Testis (tissue), 3 donors: ENCODE data around the gene COL12A1. TPM values are rescaled to one million over a fixed set of nuclear protein-coding genes. Genes with fewer than 3 reads are reported as not detected.

Source experiments
- DNase-seq: peaks from one replicate; pipeline ENCODE4 v3.0.0-alpha.2; 2019
- H3K27ac ChIP-seq, 2 donors: fragments of 200-600 bp; sonication (generic); one replicate each; pipeline ENCODE4 v1.5.1; 2019
- H3K27me3 ChIP-seq: fragments of 200-600 bp; sonication (generic); one replicate; pipeline ENCODE4 v1.5.1; 2019
- H3K36me3 ChIP-seq: fragments of 200-600 bp; sonication (generic); one replicate; pipeline ENCODE4 v1.5.1; 2017; ENCODE audit warnings: low read depth; ENCODE audit errors: missing control alignments
- H3K4me1 ChIP-seq: fragments of 200-600 bp; sonication (generic); one replicate; pipeline ENCODE4 v1.5.1; 2019
- H3K4me3 ChIP-seq, 2 donors: fragments of 200-600 bp; sonication (generic); one replicate each; pipeline ENCODE4 v1.5.1; 2017 to 2019
- H3K9me3 ChIP-seq: fragments of 200-600 bp; sonication (generic); one replicate; pipeline ENCODE4 v1.5.1; 2017
- CTCF ChIP-seq, 3 experiments: fragments of 450-650 bp in 2 of 3; fragments of 200-600 bp in 1 of 3; sonication (generic) in 1 of 3; IDR thresholded peaks; one replicate each; pipeline ENCODE4 v1.5.1; 2016 to 2019; ENCODE audit warnings: antibody characterized with exemption in 3 of 3, mild to moderate bottlenecking in 2 of 3, moderate library complexity in 1 of 3
- POLR2A ChIP-seq: fragments of 450-650 bp; IDR thresholded peaks from one replicate; pipeline ENCODE4 v1.6.1; 2017; ENCODE audit warnings: antibody characterized with exemption, mild to moderate bottlenecking, moderate library complexity
- WGBS, 2 donors: methylation state at CpG; one replicate each; pipeline ENCODE4 v1.1.5; 2018; 5-methylcytosine and 5-hydroxymethylcytosine counted together
- intact Hi-C: fragments of 100-400 bp; cut with DNase I; formaldehyde crosslinking; loops from one replicate; pipeline ENCODE4 v1.15.1; 2023; ENCODE audit warnings: low total_unique reads
- polyA plus RNA-seq: library from polyadenylated mRNA; stranded (reverse); fragments of 350-450 nt; fragmentation: Illumina TruSeq; extraction: RNeasy Lipid Tissue Mini Kit (QIAGEN cat#74804); gene quantifications from one replicate; pipeline ENCODE4 v1.2.3, GENCODE V29; 2014; ENCODE audit warnings: low read depth, low replicate concordance; ENCODE audit not compliant: insufficient read depth
- total RNA-seq, 2 donors: library from RNA; depleted of rRNA; stranded (reverse); fragments of >200 nt; gene quantifications; one replicate each; pipeline ENCODE4 v1.2.3, GENCODE V29; 2016

Gene COL12A1
- total and polyA plus RNA-seq, 3 donors from 2014 or later, result 11.4 to 27.3 (median 13.6) TPM

DNA sequence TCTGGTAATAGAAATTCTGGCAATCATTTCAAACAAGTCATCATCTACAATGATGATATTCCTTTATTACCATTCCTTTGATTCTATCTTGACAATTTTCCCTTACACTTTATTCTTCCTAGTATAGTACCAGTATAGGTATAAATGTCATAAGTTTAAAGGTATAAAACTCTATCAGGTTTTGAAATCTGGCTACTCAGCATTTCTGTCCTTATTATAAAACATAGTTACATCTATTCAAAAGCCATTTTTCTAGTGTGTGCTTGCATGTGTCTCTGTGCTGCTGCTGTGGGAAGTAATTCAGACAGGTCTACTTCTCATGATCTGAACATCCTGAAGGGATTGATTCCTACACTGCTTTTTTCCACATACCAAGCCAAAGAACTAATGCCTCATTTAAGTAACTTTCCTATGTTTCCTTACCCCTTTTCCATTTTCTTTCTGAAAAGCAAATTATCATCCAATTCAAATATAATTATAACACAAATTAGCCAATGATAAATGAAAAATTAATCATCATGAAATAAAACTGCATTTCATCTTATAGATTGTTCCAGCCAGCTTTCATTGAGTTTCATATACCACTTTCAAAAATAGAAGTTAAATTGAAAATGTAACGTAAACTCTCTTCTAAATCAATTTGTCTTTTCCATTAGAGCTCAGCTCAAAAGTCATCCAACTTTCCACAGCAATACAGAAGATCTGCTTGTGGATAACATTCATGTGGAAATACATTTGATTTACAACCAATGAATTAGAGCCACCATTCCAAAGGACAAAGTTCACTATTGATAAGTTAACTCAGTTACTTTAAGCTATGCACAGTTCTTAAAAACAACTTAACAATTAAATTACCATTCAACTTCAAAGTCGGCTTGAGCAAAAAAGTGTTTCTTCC is 35.9 kb downstream of the COL12A1 start:
- H3K4me1 ChIP-seq, result no peaks in the 10 kb centered on the region
- DNase-seq, result no peak
- H3K27ac ChIP-seq, result no peak overlapping the region
- no peak overlapping the region for H3K4me3 ChIP-seq
- WGBS, 2 donors, result 76 to 89% methylated on average over 2 of the region's 2 CpGs
- TF ChIP-seq POLR2A (no peak), CTCF (IDR thresholded peaks at IDR 0.05) (no peak)
- no peaks in the 10 kb centered on the region for H3K9me3 ChIP-seq
- H3K27me3 ChIP-seq, result no peaks in the 10 kb centered on the region
- H3K36me3 ChIP-seq, result no peaks in the 10 kb centered on the region
- intact Hi-C loops, result no loop called here

DNA sequence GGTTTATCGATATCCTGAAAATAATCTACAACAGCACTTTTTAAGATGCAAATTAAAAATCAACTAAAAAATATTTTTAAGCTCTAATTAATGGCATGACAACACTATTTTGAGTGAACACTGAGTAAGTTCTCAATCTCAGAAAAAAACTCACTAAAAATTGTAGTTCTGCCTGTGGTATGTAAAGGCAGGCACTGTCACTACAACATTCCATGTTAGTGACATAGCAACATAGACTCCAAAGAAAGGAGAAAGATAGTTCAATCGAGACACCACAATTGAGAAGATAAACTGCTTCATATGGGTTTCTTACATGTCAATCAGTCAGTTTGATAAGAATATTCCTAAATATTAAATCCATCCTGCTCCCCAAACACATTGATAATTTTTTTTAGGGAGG is 38.0 kb downstream of the COL12A1 start:
- no peaks in the 10 kb centered on the region for H3K36me3 ChIP-seq
- no peaks in the 10 kb centered on the region for H3K9me3 ChIP-seq
- H3K27me3 ChIP-seq, result no peaks in the 10 kb centered on the region
- no peak overlapping the region for H3K4me3 ChIP-seq
- H3K27ac ChIP-seq, result no peak overlapping the region
- intact Hi-C loops, result no loop called here
- no peaks in the 10 kb centered on the region for H3K4me1 ChIP-seq
- TF ChIP-seq CTCF (IDR thresholded peaks at IDR 0.05), result no peak
- no peak for TF ChIP-seq POLR2A
- no peak for DNase-seq
- WGBS, 2 donors, result 85 to 89% methylated on average over 2 of the region's 2 CpGs

- Histone ChIP-seq H3K27me3 (no peaks in the 10 kb centered on the region), H3K27ac (no peak overlapping the region), H3K4me3 (no peak overlapping the region), H3K4me1 (no peaks in the 10 kb centered on the region), H3K9me3 (no peaks in the 10 kb centered on the region), H3K36me3 (no peaks in the 10 kb centered on the region)
- WGBS, 2 donors, result 39 to 40% methylated on average over 3 of the region's 3 CpGs
- intact Hi-C loops, result no loop called here
- no peak for DNase-seq
- TF ChIP-seq CTCF (IDR thresholded peaks at IDR 0.05), result no peak
- no peak for TF ChIP-seq POLR2A
These were observed 38.5 kb downstream of the COL12A1 start for GRCh38 chr6:75167325-75167724.

- no peaks in the 10 kb centered on the region for H3K27me3 ChIP-seq
- TF ChIP-seq POLR2A (no peak), CTCF (IDR thresholded peaks at IDR 0.05) (no peak)
- no peak for DNase-seq
- H3K4me1 ChIP-seq, result no peaks in the 10 kb centered on the region
- intact Hi-C loops, result no loop called here
- H3K36me3 ChIP-seq, result no peaks in the 10 kb centered on the region
- 67 to 71% methylated on average over 2 of the region's 2 CpGs for WGBS, 2 donors
- H3K27ac ChIP-seq, result no peak overlapping the region
- H3K9me3 ChIP-seq, result no peaks in the 10 kb centered on the region
- H3K4me3 ChIP-seq, result no peak overlapping the region
These were observed 39.1 kb downstream of the COL12A1 start for GRCh38 chr6:75166773-75167172.

- H3K27ac ChIP-seq, result no peak overlapping the region
- intact Hi-C loops, result no loop called here
These were observed 39.6 kb downstream of the COL12A1 start for GRCh38 chr6:75166236-75166635.

More at GRCh38 chr6:75166236-75166635, 39.6 kb downstream of the COL12A1 start:
- no peak for DNase-seq
- Histone ChIP-seq H3K9me3 (no peaks in the 10 kb centered on the region), H3K4me1 (no peaks in the 10 kb centered on the region), H3K36me3 (no peaks in the 10 kb centered on the region), H3K4me3 (no peak overlapping the region), H3K27me3 (no peaks in the 10 kb centered on the region)
- 62 to 71% methylated on average over 2 of the region's 2 CpGs for WGBS, 2 donors
- TF ChIP-seq POLR2A, result no peak
- no peak for TF ChIP-seq CTCF (IDR thresholded peaks at IDR 0.05)
